NCI-H526 (cell line): ENCODE measurements around the gene FAM78A.
A peak's percentile ranks its signal among the peaks of the same experiment; 100 is the strongest.
"Not testable (repeated sequence)": the region's sequence is repeated elsewhere in the genome, so short reads cannot be mapped to it uniquely, and the experiment has no call there.

ENCODE experiments used
- DNase-seq, 2 experiments: peaks; one replicate each; lab custom pipeline; 2025; lab: John Stamatoyannopoulos, UW

FAM78A gene

GRCh38 chr9:131237931-131238401 is 38.3 kb downstream of the FAM78A start:
- DNase-seq = peak; percentile 64 to 73

- no peak for DNase-seq
Observed at GRCh38 chr9:131237291-131237690, 39.0 kb downstream of the FAM78A start.

GRCh38 chr9:131236761-131237160 is 39.5 kb downstream of the FAM78A start:
- no peak for DNase-seq

- DNase-seq = no peak
Observed at GRCh38 chr9:131236161-131236560, 40.1 kb downstream of the FAM78A start.

GRCh38 chr9:131235480-131235851 is 40.8 kb downstream of the FAM78A start:
- no peak for DNase-seq

- no peak for DNase-seq
Observed at GRCh38 chr9:131234799-131235479, 41.4 kb downstream of the FAM78A start.

- no peak for DNase-seq
Observed at GRCh38 chr9:131233995-131234394, 42.3 kb downstream of the FAM78A start.

- no peak for DNase-seq
Observed at GRCh38 chr9:131233556-131233955, 42.8 kb downstream of the FAM78A start.

GRCh38 chr9:131228988-131229387 is 47.3 kb downstream of the FAM78A start:
- no peak for DNase-seq

- no peak for DNase-seq
Observed at GRCh38 chr9:131227959-131228460, 48.3 kb downstream of the FAM78A start.

GRCh38 chr9:131227112-131227958 is 49.0 kb downstream of the FAM78A start:
- DNase-seq = no peak

- no peak for DNase-seq
Observed at GRCh38 chr9:131226226-131226625, 50.1 kb downstream of the FAM78A start.

GRCh38 chr9:131222460-131222859 is 53.9 kb downstream of the FAM78A start:
- no peak for DNase-seq

GRCh38 chr9:131220485-131220884 is 55.8 kb downstream of the FAM78A start:
- no peak for DNase-seq

GRCh38 chr9:131218370-131218769 is 57.9 kb downstream of the FAM78A start:
- DNase-seq = no peak

- no peak for DNase-seq
Observed at GRCh38 chr9:131217331-131218031, 58.8 kb downstream of the FAM78A start.

GRCh38 chr9:131216806-131217205 is 59.5 kb downstream of the FAM78A start:
- DNase-seq = no peak

GRCh38 chr9:131214876-131215275 is 61.4 kb downstream of the FAM78A start:
- DNase-seq = no peak

GRCh38 chr9:131214286-131214856 is 61.9 kb downstream of the FAM78A start:
- no peak for DNase-seq

- not testable (repeated sequence) for DNase-seq
Observed at GRCh38 chr9:131211920-131212319, 64.4 kb downstream of the FAM78A start.
